ENCODE results near the gene PPFIBP1. TPM values are rescaled to one million over a fixed set of nuclear protein-coding genes. Genes with fewer than 3 reads are reported as not detected.
A peak's percentile ranks its signal among the peaks of the same experiment; 100 is the strongest.

The PPFIBP1 gene
- total and polyA plus RNA-seq, 7 donors: 5.9 to 63.1 (median 28.3) TPM

- Histone ChIP-seq H3K27me3 (ENCODE audit: insufficient read depth in 3 of 3, low read length in 2 of 3) (no peaks in the 10 kb centered on the region), H3K27ac (no peak overlapping the region), H3K9me3 (no peaks in the 10 kb centered on the region), H3K4me1 (peaks cover 12% of the 10 kb centered on the region), H3K36me3 (ENCODE audit: insufficient read depth in 1 of 2, low read depth in 1 of 2) (no peaks in the 10 kb centered on the region), H3K4me3 (no peak overlapping the region)
- TF ChIP-seq CTCF (IDR thresholded peaks at IDR 0.05): no peak
- ATAC-seq (no peak), DNase-seq (no peak)
- WGBS, 3 donors: 68 to 71% (median 69%) methylated on average over 5 of the region's 5 CpGs
- intact Hi-C loops (cut with DNase I): no loop called here
Observed at GRCh38 chr12:27508736-27509431, 15.1 kb upstream of the PPFIBP1 start.

GRCh38 chr12:27511031-27511722 is 12.8 kb upstream of the PPFIBP1 start:
- ATAC-seq: peak in 1 of 4 donors; percentile 54
- no peak for DNase-seq
- Histone ChIP-seq H3K27ac (no peak overlapping the region), H3K4me1 (peaks cover 12% of the 10 kb centered on the region), H3K36me3 (ENCODE audit: insufficient read depth in 1 of 2, low read depth in 1 of 2) (no peaks in the 10 kb centered on the region), H3K4me3 (no peak overlapping the region), H3K27me3 (ENCODE audit: insufficient read depth in 3 of 3, low read length in 2 of 3) (no peaks in the 10 kb centered on the region), H3K9me3 (no peaks in the 10 kb centered on the region)
- intact Hi-C loops (cut with DNase I): loop anchor here in 1 of 2 donors (10.0 kb wide), 1 partner anchor 66 kb away; the partner anchor contains the start of gene SMCO2
- WGBS, 3 donors: 39 to 61% (median 44%) methylated on average over 6 of the region's 6 CpGs
- TF ChIP-seq CTCF (IDR thresholded peaks at IDR 0.05): no peak

- 63 to 75% (median 69%) methylated on average over 3 of the region's 3 CpGs for WGBS, 3 donors
- TF ChIP-seq CTCF (IDR thresholded peaks at IDR 0.05): no peak
- no peaks in the 10 kb centered on the region for H3K9me3 ChIP-seq
- no peak overlapping the region for H3K4me3 ChIP-seq
- DNase-seq: no peak
- no peaks in the 10 kb centered on the region for H3K36me3 ChIP-seq (ENCODE audit: insufficient read depth in 1 of 2, low read depth in 1 of 2)
- ATAC-seq: peak in 1 of 4 donors; percentile 26
- H3K27me3 ChIP-seq (ENCODE audit: insufficient read depth in 3 of 3, low read length in 2 of 3): no peaks in the 10 kb centered on the region
- H3K27ac ChIP-seq: no peak overlapping the region
- intact Hi-C loops (cut with DNase I): loop anchor here in 1 of 2 donors (10.0 kb wide), 1 partner anchor 67 kb away; the partner anchor contains the start of gene SMCO2
- H3K4me1 ChIP-seq: peaks cover 12% of the 10 kb centered on the region
Observed at GRCh38 chr12:27511723-27512045, 12.3 kb upstream of the PPFIBP1 start.

GRCh38 chr12:27513155-27513824 is 10.7 kb upstream of the PPFIBP1 start:
- no peaks in the 10 kb centered on the region for H3K9me3 ChIP-seq
- WGBS, 3 donors: 94 to 95% (median 94%) methylated on average over 7 of the region's 7 CpGs
- no peak for TF ChIP-seq CTCF (IDR thresholded peaks at IDR 0.05)
- ATAC-seq (no peak), DNase-seq (no peak)
- intact Hi-C loops (cut with DNase I): loop anchor here in 1 of 2 donors (10.0 kb wide), 1 partner anchor 68 kb away; the partner anchor contains the start of gene SMCO2
- no peaks in the 10 kb centered on the region for H3K27me3 ChIP-seq (ENCODE audit: insufficient read depth in 3 of 3, low read length in 2 of 3)
- H3K36me3 ChIP-seq (ENCODE audit: insufficient read depth in 1 of 2, low read depth in 1 of 2): no peaks in the 10 kb centered on the region
- H3K27ac ChIP-seq: no peak overlapping the region
- H3K4me1 ChIP-seq: peaks cover 12% of the 10 kb centered on the region
- H3K4me3 ChIP-seq: no peak overlapping the region

All from psoas muscle (tissue), 8 donors.